ENCODE data around the gene NMT1. TPM values are rescaled to one million over a fixed set of nuclear protein-coding genes. Genes with fewer than 3 reads are reported as not detected.
A peak's percentile ranks its signal among the peaks of the same experiment; 100 is the strongest.

Gene NMT1
- total and polyA plus RNA-seq, 2 of the 13 experiments (the other 11 are each of a cell fraction or from before 2014, with no cell fraction given): 75.7 to 142 TPM

DNA sequence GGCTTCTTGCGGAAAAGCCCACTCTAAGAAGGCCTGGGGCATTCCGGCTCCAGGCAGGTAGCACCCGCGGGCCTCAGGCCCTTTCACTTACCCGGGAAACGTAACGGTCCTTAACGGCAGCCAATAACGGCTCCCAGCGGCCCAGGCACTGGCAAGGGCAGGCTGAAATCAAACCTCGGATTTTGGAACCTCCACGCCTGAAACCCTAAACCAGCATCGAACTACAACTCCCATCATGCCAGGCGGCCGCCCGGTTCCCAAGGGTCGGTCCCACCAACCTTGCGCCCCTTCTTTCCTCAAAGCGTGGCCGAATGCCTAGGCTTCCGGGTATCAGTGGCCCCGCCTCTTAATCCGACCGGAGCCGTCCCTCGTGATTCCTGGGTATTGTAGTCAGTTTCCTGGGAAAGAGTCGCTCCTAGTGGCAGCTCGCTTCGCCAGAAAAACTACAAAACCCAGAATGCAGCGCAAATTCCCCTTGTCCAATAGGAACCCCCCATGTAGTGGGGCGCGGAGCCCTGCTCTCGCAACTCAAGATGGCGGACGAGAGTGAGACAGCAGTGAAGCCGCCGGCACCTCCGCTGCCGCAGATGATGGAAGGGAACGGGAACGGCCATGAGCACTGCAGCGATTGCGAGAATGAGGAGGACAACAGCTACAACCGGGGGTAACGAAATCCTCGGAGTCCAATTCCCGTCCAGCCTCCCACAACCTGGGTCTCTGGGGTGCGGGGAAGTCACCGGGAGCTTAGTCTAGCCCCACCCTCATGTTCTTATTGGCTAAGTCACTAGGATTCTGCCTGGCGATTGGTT is at the start of gene NMT1 (continued):
- TF ChIP-seq, protein P1, sequence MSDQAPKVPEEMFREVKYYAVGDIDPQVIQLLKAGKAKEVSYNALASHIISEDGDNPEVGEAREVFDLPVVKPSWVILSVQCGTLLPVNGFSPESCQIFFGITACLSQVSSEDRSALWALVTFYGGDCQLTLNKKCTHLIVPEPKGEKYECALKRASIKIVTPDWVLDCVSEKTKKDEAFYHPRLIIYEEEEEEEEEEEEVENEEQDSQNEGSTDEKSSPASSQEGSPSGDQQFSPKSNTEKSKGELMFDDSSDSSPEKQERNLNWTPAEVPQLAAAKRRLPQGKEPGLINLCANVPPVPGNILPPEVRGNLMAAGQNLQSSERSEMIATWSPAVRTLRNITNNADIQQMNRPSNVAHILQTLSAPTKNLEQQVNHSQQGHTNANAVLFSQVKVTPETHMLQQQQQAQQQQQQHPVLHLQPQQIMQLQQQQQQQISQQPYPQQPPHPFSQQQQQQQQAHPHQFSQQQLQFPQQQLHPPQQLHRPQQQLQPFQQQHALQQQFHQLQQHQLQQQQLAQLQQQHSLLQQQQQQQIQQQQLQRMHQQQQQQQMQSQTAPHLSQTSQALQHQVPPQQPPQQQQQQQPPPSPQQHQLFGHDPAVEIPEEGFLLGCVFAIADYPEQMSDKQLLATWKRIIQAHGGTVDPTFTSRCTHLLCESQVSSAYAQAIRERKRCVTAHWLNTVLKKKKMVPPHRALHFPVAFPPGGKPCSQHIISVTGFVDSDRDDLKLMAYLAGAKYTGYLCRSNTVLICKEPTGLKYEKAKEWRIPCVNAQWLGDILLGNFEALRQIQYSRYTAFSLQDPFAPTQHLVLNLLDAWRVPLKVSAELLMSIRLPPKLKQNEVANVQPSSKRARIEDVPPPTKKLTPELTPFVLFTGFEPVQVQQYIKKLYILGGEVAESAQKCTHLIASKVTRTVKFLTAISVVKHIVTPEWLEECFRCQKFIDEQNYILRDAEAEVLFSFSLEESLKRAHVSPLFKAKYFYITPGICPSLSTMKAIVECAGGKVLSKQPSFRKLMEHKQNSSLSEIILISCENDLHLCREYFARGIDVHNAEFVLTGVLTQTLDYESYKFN (CRISPR knock-in tag; conservative IDR thresholded peaks at IDR 0.05): no peak
- TF ChIP-seq ZNF781 (CRISPR knock-in tag; IDR thresholded peaks at IDR 0.05; ENCODE audit: borderline replicate concordance, not compliant biosample characterization): no peak
- peak; percentile 66; the same call in 1 of the 2 replicates for TF ChIP-seq ZNF547 (CRISPR knock-in tag; IDR thresholded peaks at IDR 0.05)
- TF ChIP-seq, protein P2, sequence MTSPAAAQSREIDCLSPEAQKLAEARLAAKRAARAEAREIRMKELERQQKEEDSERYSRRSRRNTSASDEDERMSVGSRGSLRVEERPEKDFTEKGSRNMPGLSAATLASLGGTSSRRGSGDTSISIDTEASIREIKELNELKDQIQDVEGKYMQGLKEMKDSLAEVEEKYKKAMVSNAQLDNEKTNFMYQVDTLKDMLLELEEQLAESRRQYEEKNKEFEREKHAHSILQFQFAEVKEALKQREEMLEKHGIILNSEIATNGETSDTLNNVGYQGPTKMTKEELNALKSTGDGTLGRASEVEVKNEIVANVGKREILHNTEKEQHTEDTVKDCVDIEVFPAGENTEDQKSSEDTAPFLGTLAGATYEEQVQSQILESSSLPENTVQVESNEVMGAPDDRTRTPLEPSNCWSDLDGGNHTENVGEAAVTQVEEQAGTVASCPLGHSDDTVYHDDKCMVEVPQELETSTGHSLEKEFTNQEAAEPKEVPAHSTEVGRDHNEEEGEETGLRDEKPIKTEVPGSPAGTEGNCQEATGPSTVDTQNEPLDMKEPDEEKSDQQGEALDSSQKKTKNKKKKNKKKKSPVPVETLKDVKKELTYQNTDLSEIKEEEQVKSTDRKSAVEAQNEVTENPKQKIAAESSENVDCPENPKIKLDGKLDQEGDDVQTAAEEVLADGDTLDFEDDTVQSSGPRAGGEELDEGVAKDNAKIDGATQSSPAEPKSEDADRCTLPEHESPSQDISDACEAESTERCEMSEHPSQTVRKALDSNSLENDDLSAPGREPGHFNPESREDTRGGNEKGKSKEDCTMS (CRISPR knock-in tag; conservative IDR thresholded peaks at IDR 0.05): 0 out of 2 replicates have a peak, but pooled peaks have one; percentile 22
- peak; percentile 16 for TF ChIP-seq ZBTB43 (CRISPR knock-in tag; conservative IDR thresholded peaks at IDR 0.05)
- no peak for TF ChIP-seq PHB2 (IDR thresholded peaks at IDR 0.05; ENCODE audit: partially characterized antibody)
- peak; percentile 83; the same call in 1 of the 2 replicates for TF ChIP-seq EEA1 (CRISPR knock-in tag; IDR thresholded peaks at IDR 0.05; ENCODE audit: borderline replicate concordance)
- TF ChIP-seq ZFP41 (CRISPR knock-in tag; IDR thresholded peaks at IDR 0.05; ENCODE audit: borderline replicate concordance): no peak; the same call in 1 of the 2 replicates
- peak; percentile 56; the same call in 1 of the 2 replicates for TF ChIP-seq ZNF124 (CRISPR knock-in tag; IDR thresholded peaks at IDR 0.05)
- TF ChIP-seq ZNF652 (CRISPR knock-in tag; IDR thresholded peaks at IDR 0.05; ENCODE audit: borderline replicate concordance, low read depth): no peak
- no peak; the same call in 1 of the 2 replicates for TF ChIP-seq ZNF569 (CRISPR knock-in tag; IDR thresholded peaks at IDR 0.05; ENCODE audit: borderline replicate concordance)
- TF ChIP-seq, protein P3, sequence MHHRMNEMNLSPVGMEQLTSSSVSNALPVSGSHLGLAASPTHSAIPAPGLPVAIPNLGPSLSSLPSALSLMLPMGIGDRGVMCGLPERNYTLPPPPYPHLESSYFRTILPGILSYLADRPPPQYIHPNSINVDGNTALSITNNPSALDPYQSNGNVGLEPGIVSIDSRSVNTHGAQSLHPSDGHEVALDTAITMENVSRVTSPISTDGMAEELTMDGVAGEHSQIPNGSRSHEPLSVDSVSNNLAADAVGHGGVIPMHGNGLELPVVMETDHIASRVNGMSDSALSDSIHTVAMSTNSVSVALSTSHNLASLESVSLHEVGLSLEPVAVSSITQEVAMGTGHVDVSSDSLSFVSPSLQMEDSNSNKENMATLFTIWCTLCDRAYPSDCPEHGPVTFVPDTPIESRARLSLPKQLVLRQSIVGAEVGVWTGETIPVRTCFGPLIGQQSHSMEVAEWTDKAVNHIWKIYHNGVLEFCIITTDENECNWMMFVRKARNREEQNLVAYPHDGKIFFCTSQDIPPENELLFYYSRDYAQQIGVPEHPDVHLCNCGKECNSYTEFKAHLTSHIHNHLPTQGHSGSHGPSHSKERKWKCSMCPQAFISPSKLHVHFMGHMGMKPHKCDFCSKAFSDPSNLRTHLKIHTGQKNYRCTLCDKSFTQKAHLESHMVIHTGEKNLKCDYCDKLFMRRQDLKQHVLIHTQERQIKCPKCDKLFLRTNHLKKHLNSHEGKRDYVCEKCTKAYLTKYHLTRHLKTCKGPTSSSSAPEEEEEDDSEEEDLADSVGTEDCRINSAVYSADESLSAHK (CRISPR knock-in tag; IDR thresholded peaks at IDR 0.05; ENCODE audit: borderline replicate concordance): peak; percentile 72; the same call in 1 of the 2 replicates
- TF ChIP-seq IKZF4 (CRISPR knock-in tag; IDR thresholded peaks at IDR 0.05; ENCODE audit: borderline replicate concordance, low read depth, not compliant biosample characterization): no peak
- TF ChIP-seq, protein P4, sequence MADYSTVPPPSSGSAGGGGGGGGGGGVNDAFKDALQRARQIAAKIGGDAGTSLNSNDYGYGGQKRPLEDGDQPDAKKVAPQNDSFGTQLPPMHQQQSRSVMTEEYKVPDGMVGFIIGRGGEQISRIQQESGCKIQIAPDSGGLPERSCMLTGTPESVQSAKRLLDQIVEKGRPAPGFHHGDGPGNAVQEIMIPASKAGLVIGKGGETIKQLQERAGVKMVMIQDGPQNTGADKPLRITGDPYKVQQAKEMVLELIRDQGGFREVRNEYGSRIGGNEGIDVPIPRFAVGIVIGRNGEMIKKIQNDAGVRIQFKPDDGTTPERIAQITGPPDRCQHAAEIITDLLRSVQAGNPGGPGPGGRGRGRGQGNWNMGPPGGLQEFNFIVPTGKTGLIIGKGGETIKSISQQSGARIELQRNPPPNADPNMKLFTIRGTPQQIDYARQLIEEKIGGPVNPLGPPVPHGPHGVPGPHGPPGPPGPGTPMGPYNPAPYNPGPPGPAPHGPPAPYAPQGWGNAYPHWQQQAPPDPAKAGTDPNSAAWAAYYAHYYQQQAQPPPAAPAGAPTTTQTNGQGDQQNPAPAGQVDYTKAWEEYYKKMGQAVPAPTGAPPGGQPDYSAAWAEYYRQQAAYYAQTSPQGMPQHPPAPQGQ (CRISPR knock-in tag; IDR thresholded peaks at IDR 0.05; ENCODE audit: borderline replicate concordance): no peak

All from HepG2 (cell line).